ENCODE data around the gene NELL1. TPM values are rescaled to one million over a fixed set of nuclear protein-coding genes. Genes with fewer than 3 reads are reported as not detected.

The NELL1 gene
- total RNA-seq, 2 experiments from 2014 or later: not detected

DNA sequence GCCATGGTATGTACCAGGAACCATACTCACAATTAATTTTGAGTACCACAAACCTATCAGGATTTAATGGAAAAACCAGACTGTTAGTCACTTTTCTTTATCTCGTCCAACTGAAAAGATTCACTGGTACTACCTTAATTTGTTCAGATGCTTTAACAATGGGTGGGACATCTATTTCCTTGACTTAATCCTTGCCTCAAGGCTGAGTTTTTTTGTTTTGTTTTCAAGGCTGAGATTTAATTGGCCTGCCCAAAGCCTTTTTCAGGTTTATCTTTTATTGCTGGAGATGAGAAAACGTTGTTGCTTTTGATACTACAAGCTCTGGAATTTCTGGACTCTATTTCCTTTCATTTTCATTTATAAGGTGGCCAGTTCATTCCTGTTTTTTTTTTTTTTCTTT, 50.4 kb downstream of the NELL1 start:
- H3K4me3 ChIP-seq (ENCODE audit: low read length): no peak overlapping the region
- POLR2A ChIA-PET: no interaction called here
- no peaks in the 10 kb centered on the region for H3K36me3 Mint-ChIP-seq (ENCODE audit: low read depth)
- H3K27me3 ChIP-seq (ENCODE audit: control insufficient read depth in 1 of 2, insufficient read depth in 2 of 2, low read length in 2 of 2): no peaks in the 10 kb centered on the region
- H3K4me3 Mint-ChIP-seq: no peak overlapping the region
- H3K27ac Mint-ChIP-seq: no peak overlapping the region
- H3K9me3 Mint-ChIP-seq: no peaks in the 10 kb centered on the region
- DNase-seq (no peak), ATAC-seq (ENCODE audit: poor library complexity) (no peak)
- no peaks in the 10 kb centered on the region for H3K4me1 Mint-ChIP-seq (ENCODE audit: low read depth)
- no peak overlapping the region for H3K27ac ChIP-seq (ENCODE audit: low read depth in 1 of 2, low read length in 2 of 2)
- no peaks in the 10 kb centered on the region for H3K4me1 ChIP-seq (ENCODE audit: insufficient read depth, low read length)
- H3K27me3 Mint-ChIP-seq: no peaks in the 10 kb centered on the region
- no peaks in the 10 kb centered on the region for H3K36me3 ChIP-seq (ENCODE audit: insufficient read depth, low read length)
- TF ChIP-seq, protein P1, sequence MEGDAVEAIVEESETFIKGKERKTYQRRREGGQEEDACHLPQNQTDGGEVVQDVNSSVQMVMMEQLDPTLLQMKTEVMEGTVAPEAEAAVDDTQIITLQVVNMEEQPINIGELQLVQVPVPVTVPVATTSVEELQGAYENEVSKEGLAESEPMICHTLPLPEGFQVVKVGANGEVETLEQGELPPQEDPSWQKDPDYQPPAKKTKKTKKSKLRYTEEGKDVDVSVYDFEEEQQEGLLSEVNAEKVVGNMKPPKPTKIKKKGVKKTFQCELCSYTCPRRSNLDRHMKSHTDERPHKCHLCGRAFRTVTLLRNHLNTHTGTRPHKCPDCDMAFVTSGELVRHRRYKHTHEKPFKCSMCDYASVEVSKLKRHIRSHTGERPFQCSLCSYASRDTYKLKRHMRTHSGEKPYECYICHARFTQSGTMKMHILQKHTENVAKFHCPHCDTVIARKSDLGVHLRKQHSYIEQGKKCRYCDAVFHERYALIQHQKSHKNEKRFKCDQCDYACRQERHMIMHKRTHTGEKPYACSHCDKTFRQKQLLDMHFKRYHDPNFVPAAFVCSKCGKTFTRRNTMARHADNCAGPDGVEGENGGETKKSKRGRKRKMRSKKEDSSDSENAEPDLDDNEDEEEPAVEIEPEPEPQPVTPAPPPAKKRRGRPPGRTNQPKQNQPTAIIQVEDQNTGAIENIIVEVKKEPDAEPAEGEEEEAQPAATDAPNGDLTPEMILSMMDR (IDR thresholded peaks at IDR 0.05): no peak
- CTCF ChIA-PET: no interaction called here
- peaks cover 0 to 9% of the 10 kb centered on the region in 2 experiments for H3K9me3 ChIP-seq (ENCODE audit: control insufficient read depth in 1 of 2, insufficient read depth in 1 of 2, low read length in 2 of 2)
- intact Hi-C loops (cut with DNase I, micrococcal nuclease): no loop called here

DNA sequence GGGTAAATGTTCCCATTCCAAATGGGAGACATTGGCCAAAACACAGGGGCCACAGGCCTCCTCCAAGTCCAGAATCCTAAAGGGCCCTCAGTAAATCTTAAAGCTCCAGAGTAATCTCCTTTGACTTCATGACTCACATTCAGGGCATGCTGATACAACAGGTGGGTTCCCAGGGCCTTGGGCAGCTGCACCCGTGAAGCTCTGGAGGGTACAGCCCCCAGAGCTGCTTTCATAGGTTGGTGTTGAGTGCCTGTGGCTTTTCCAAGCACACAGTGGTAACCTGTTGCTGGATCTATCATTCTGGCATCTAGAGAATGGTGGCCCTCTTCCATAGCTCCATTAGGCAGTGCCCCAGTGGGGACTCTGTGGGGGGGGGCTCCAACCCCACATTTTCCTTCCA, 54.0 kb downstream of the NELL1 start:
- no peaks in the 10 kb centered on the region for H3K36me3 Mint-ChIP-seq (ENCODE audit: low read depth)
- Histone ChIP-seq H3K4me3 (ENCODE audit: low read length) (no peak overlapping the region), H3K36me3 (ENCODE audit: insufficient read depth, low read length) (no peaks in the 10 kb centered on the region), H3K27ac (ENCODE audit: low read depth in 1 of 2, low read length in 2 of 2) (no peak overlapping the region), H3K4me1 (ENCODE audit: insufficient read depth, low read length) (no peaks in the 10 kb centered on the region), H3K9me3 (ENCODE audit: control insufficient read depth in 1 of 2, insufficient read depth in 1 of 2, low read length in 2 of 2) (peaks cover 0 to 9% of the 10 kb centered on the region in 2 experiments), H3K27me3 (ENCODE audit: control insufficient read depth in 1 of 2, insufficient read depth in 2 of 2, low read length in 2 of 2) (no peaks in the 10 kb centered on the region)
- no peaks in the 10 kb centered on the region for H3K4me1 Mint-ChIP-seq (ENCODE audit: low read depth)
- no peak overlapping the region for H3K27ac Mint-ChIP-seq
- H3K27me3 Mint-ChIP-seq: no peaks in the 10 kb centered on the region
- TF ChIP-seq, protein P1 (IDR thresholded peaks at IDR 0.05): no peak
- peaks cover 7% of the 10 kb centered on the region for H3K9me3 Mint-ChIP-seq
- DNase-seq (no peak), ATAC-seq (ENCODE audit: poor library complexity) (no peak)
- ChIA-PET CTCF (no interaction called here), POLR2A (no interaction called here)
- H3K4me3 Mint-ChIP-seq: no peak overlapping the region
- intact Hi-C loops (cut with DNase I, micrococcal nuclease): no loop called here

DNA sequence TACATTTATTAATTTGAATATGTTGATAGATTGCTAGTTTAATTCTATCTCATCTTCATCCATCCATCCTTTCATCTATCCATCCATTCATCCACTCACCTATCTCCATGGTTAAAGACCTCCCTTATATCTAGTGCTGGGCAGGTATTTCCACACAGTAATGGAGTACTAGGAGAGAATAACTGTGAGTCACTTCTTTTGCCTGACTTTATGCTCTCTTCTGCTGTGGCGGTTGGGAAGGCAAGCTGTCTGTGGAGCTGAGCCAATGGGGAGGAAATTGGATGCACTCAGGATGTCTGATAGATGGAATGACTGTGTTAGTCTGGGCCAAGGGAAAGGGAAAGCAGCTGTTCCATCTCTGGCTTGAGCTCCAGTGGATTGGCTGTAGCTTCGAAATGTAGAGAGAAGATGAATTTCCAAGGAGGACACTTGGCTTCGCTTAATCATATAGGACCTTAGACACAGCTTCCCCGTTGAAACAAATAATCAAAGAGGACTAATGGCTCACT, 60.3 kb downstream of the NELL1 start:
- ChIA-PET POLR2A (no interaction called here), CTCF (no interaction called here)
- intact Hi-C loops (cut with DNase I, micrococcal nuclease): no loop called here
- TF ChIP-seq, protein P1 (IDR thresholded peaks at IDR 0.05): no peak
- no peaks in the 10 kb centered on the region for H3K36me3 ChIP-seq (ENCODE audit: insufficient read depth, low read length)
- Mint-ChIP-seq H3K27me3 (no peaks in the 10 kb centered on the region), H3K4me3 (no peak overlapping the region), H3K4me1 (ENCODE audit: low read depth) (no peaks in the 10 kb centered on the region), H3K27ac (no peak overlapping the region), H3K36me3 (ENCODE audit: low read depth) (no peaks in the 10 kb centered on the region), H3K9me3 (peaks cover 13% of the 10 kb centered on the region)
- H3K27ac ChIP-seq (ENCODE audit: low read depth in 1 of 2, low read length in 2 of 2): no peak overlapping the region
- no peaks in the 10 kb centered on the region for H3K9me3 ChIP-seq (ENCODE audit: control insufficient read depth in 1 of 2, insufficient read depth in 1 of 2, low read length in 2 of 2)
- no peak overlapping the region for H3K4me3 ChIP-seq (ENCODE audit: low read length)
- ATAC-seq (ENCODE audit: poor library complexity) (no peak), DNase-seq (no peak)
- H3K27me3 ChIP-seq (ENCODE audit: control insufficient read depth in 1 of 2, insufficient read depth in 2 of 2, low read length in 2 of 2): no peaks in the 10 kb centered on the region
- no peaks in the 10 kb centered on the region for H3K4me1 ChIP-seq (ENCODE audit: insufficient read depth, low read length)
